K562 (cell line): ENCODE measurements around the gene ZNF286A. TPM values are rescaled to one million over a fixed set of nuclear protein-coding genes. Genes with fewer than 3 reads are reported as not detected.

Source experiments
- ARNT ChIP-seq, 2 experiments: fragments of 450-650 bp; IDR thresholded peaks; 2 replicates each; pipeline ENCODE4 v1.6.1; 2016; ENCODE audit warnings: mild to moderate bottlenecking in 1 of 2
- BRD9 ChIP-seq: fragments of 450-650 bp; IDR thresholded peaks from 2 replicates; pipeline ENCODE4 v1.6.1; 2018; ENCODE audit warnings: low read depth; ENCODE audit not compliant: partially characterized antibody
- C11orf30 ChIP-seq: fragments of 450-650 bp; IDR thresholded peaks from 2 replicates; pipeline ENCODE4 v1.6.1; 2016; ENCODE audit warnings: low read depth, mild to moderate bottlenecking
- CC2D1A ChIP-seq: fragments of 450-650 bp; IDR thresholded peaks from 2 replicates; pipeline ENCODE4 v1.6.1; 2017; ENCODE audit warnings: mild to moderate bottlenecking
- CHAMP1 ChIP-seq: fragments of 450-650 bp; IDR thresholded peaks from 2 replicates; pipeline ENCODE4 v1.6.1; 2016; ENCODE audit warnings: mild to moderate bottlenecking
- CREB3L1 ChIP-seq: fragments of 450-650 bp; IDR thresholded peaks from 2 replicates; pipeline ENCODE4 v1.6.1; 2014; ENCODE audit warnings: low read depth, mild to moderate bottlenecking, moderate library complexity, borderline replicate concordance
- CREM ChIP-seq: IDR thresholded peaks from 2 replicates; pipeline ENCODE4 v1.6.1; 2014; ENCODE audit warnings: antibody characterized with exemption, low read depth
- HDAC3 ChIP-seq: fragments of 450-650 bp; IDR thresholded peaks from 2 replicates; pipeline ENCODE4 v1.6.1; 2018; ENCODE audit warnings: borderline replicate concordance, mild to moderate bottlenecking, moderate library complexity; ENCODE audit not compliant: partially characterized antibody
- HDAC8 ChIP-seq: fragments of 450-650 bp; IDR thresholded peaks from 2 replicates; pipeline ENCODE4 v1.6.1; 2016; ENCODE audit warnings: mild to moderate bottlenecking, missing genetic modification characterization, moderate library complexity, missing compliant biosample characterization
- KAT7 ChIP-seq: sonication (generic); formaldehyde crosslinking; IDR thresholded peaks from 2 replicates; pipeline ENCODE4 v1.8.0; 2022; ENCODE audit warnings: missing genetic modification reagents, mild to moderate bottlenecking, borderline replicate concordance
- KHSRP ChIP-seq: fragments of 450-650 bp; IDR thresholded peaks from 2 replicates; pipeline ENCODE4 v1.6.1; 2017
- MCM5 ChIP-seq: fragments of 450-650 bp; IDR thresholded peaks from 2 replicates; pipeline ENCODE4 v1.6.1; 2016; ENCODE audit warnings: low read depth
- MNT ChIP-seq, 2 experiments: fragments of 450-650 bp; conservative IDR thresholded peaks; 2 replicates each; pipeline ENCODE4 v1.6.1; 2017; ENCODE audit warnings: mild to moderate bottlenecking in 2 of 2, moderate library complexity in 2 of 2
- NEUROD1 ChIP-seq: fragments of 150-350 bp; IDR thresholded peaks from 2 replicates; pipeline ENCODE4 v1.6.1; 2014; ENCODE audit warnings: borderline replicate concordance, low read length, low read depth; ENCODE audit not compliant: partially characterized antibody
- PPARD ChIP-seq: fragments of 250-450 bp; sonication (Bioruptor Pico); IDR thresholded peaks from 2 replicates; pipeline ENCODE4 v1.8.0; 2022; ENCODE audit warnings: inconsistent platforms, mild to moderate bottlenecking, moderate library complexity
- SMAD1 ChIP-seq: fragments of 150-350 bp; IDR thresholded peaks from 2 replicates; pipeline ENCODE4 v1.6.1; 2014; ENCODE audit warnings: low read length, low read depth; ENCODE audit not compliant: partially characterized antibody
- SMARCA4 ChIP-seq: fragments of 450-650 bp; IDR thresholded peaks from 2 replicates; pipeline ENCODE4 v1.6.1; 2016
- TAL1 ChIP-seq: fragments of 450-650 bp; IDR thresholded peaks from 2 replicates; pipeline ENCODE4 v1.6.1; 2016; ENCODE audit warnings: mild to moderate bottlenecking
- TCF3 ChIP-seq: sonication (generic); formaldehyde crosslinking; IDR thresholded peaks from 2 replicates; pipeline ENCODE4 v1.4.0; 2020; ENCODE audit warnings: mild to moderate bottlenecking, missing genetic modification reagents
- TCF7L2 ChIP-seq: fragments of 150-350 bp; IDR thresholded peaks from 2 replicates; pipeline ENCODE4 v1.6.1; 2016; ENCODE audit warnings: low read depth, mild to moderate bottlenecking, low read length, moderate library complexity
- ZBTB17 ChIP-seq: fragments of 450-650 bp; formaldehyde crosslinking; IDR thresholded peaks from 2 replicates; pipeline ENCODE4 v1.4.0; 2020; ENCODE audit warnings: mild to moderate bottlenecking
- ZFP36 ChIP-seq: fragments of 150-350 bp; IDR thresholded peaks from 2 replicates; pipeline ENCODE4 v1.6.1; 2018; ENCODE audit warnings: low read length, low read depth; ENCODE audit not compliant: partially characterized antibody
- ZNF274 ChIP-seq: IDR thresholded peaks from 2 replicates; pipeline ENCODE4 v1.6.1; 2011; ENCODE audit warnings: low read depth, mild to moderate bottlenecking, low read length, moderate library complexity, borderline replicate concordance
- ZNF695 ChIP-seq: fragments of 450-650 bp; formaldehyde crosslinking; IDR thresholded peaks from 2 replicates; pipeline ENCODE4 v1.4.0; 2020; ENCODE audit warnings: mild to moderate bottlenecking, moderate library complexity
- ZNF76 ChIP-seq: fragments of 250-450 bp; sonication (Bioruptor Pico); IDR thresholded peaks from 2 replicates; pipeline ENCODE4 v1.4.0; 2020; ENCODE audit warnings: mild to moderate bottlenecking, moderate library complexity, borderline replicate concordance
- polyA plus RNA-seq, 8 experiments: library from polyadenylated mRNA; depleted of rRNA in 4 of 8; stranded (reverse) in 5 of 8; unstranded in 3 of 8; fragments of >200 nt; fragmentation: Nextera tagmentation in 2 of 8; fragmentation: Illumina TruSeq in 1 of 8; extraction: Ambion mirVana in 2 of 8; extraction: Trizol in 1 of 8; gene quantifications; 2 replicates each; pipeline versions ENCODE4 v1.2.1 to v1.2.3, GENCODE V29; 2011 to 2014; ENCODE audit warnings: inconsistent platforms in 1 of 8, missing spikeins in 1 of 8
- total RNA-seq, 7 experiments: library from RNA; depleted of rRNA in 6 of 7; stranded (reverse); fragments of >200 nt in 6 of 7; fragmentation: Illumina TruSeq in 2 of 7; extraction: Trizol in 2 of 7; gene quantifications; 2 replicates each; pipeline versions ENCODE4 v1.2.1 to v1.2.3, GENCODE V29; 2011 to 2021; ENCODE audit warnings: low replicate concordance in 1 of 7

The ZNF286A gene
- total and polyA plus RNA-seq, 9 of the 15 experiments (the other 6 are each of a cell fraction or from before 2014, with no cell fraction given) = 9.0 to 23.1 (median 16.6) TPM

GRCh38 chr17:15651583-15652110, 47.9 kb upstream of the ZNF286A start (continued):
- no peak for TF ChIP-seq HDAC3
- TF ChIP-seq SMARCA4 = 0 out of 2 replicates have a peak, but pooled peaks have one; percentile 25
- TF ChIP-seq CC2D1A = no peak
- TF ChIP-seq ZNF695 = no peak
- no peak; the same call in 1 of the 2 replicates for TF ChIP-seq TAL1
- TF ChIP-seq KHSRP = no peak
- TF ChIP-seq ZBTB17 (CRISPR knock-in tag) = no peak
- TF ChIP-seq ZNF274 = no peak
- peak in 1 of 2 experiments; percentile 46; a peak in 1 of 4 replicates for TF ChIP-seq ARNT (IDR thresholded peaks at IDR 0.05)
- no peak for TF ChIP-seq ZFP36
- TF ChIP-seq TCF3 (CRISPR knock-in tag) = peak; percentile 52; the same call in 1 of the 2 replicates
- no peak for TF ChIP-seq KAT7 (CRISPR knock-in tag)
- TF ChIP-seq PPARD = no peak
- TF ChIP-seq BRD9 = no peak
- 0 out of 2 replicates have a peak, but pooled peaks have one; percentile 27 for TF ChIP-seq C11orf30
- TF ChIP-seq MCM5 = no peak
- TF ChIP-seq MNT (conservative IDR thresholded peaks at IDR 0.05) = peak in 1 of 2 experiments; percentile 65; a peak in 3 of 4 replicates
- no peak for TF ChIP-seq HDAC8 (tag)
- peak; percentile 64 for TF ChIP-seq NEUROD1
- TF ChIP-seq TCF7L2 = no peak
- TF ChIP-seq ZNF76 (CRISPR knock-in tag) = no peak
- no peak for TF ChIP-seq SMAD1
- TF ChIP-seq CHAMP1 = no peak
- TF ChIP-seq CREB3L1 = peak; percentile 40; the same call in 1 of the 2 replicates
- TF ChIP-seq CREM = peak; percentile 83
